CD8-positive, alpha-beta memory T cell (primary cell): Measurements from ENCODE around the gene AGMO. TPM values are rescaled to one million over a fixed set of nuclear protein-coding genes. Genes with fewer than 3 reads are reported as not detected.

ENCODE experiments used
- CTCF ChIA-PET: fragments of 350-600 bp; sonication (Branson Sonifier 250); formaldehyde crosslinking; loops from one replicate; lab custom pipeline; 2021; ENCODE audit warnings: antibody characterized with exemption; lab: Charles Lee
- POLR2A ChIA-PET: fragments of 350-600 bp; sonication (Branson Sonifier 250); formaldehyde crosslinking; loops from one replicate; lab custom pipeline; 2021; ENCODE audit warnings: antibody characterized with exemption; lab: Charles Lee
- DNase-seq, 5 donors: peaks; one replicate each; pipeline versions ENCODE4 v3.0.0 to v3.0.0-alpha.2; 2020 to 2022; ENCODE audit warnings: mixed read lengths in 1 of 5
- H3K27ac ChIP-seq: one replicate; pipeline ENCODE4 v1.7.0; 2013; ENCODE audit warnings: low read depth, mild to moderate bottlenecking, low read length, moderate library complexity
- H3K27me3 ChIP-seq: 2 replicates; pipeline ENCODE4 v1.7.0; 2013; ENCODE audit warnings: low read length, mild to moderate bottlenecking; ENCODE audit not compliant: insufficient read depth, poor library complexity, severe bottlenecking
- H3K36me3 ChIP-seq: 2 replicates; pipeline ENCODE4 v1.7.0; 2013; ENCODE audit warnings: mild to moderate bottlenecking, low read length, moderate library complexity; ENCODE audit not compliant: insufficient read depth
- H3K4me1 ChIP-seq: 2 replicates; pipeline ENCODE4 v1.7.0; 2013; ENCODE audit warnings: mild to moderate bottlenecking, low read length, moderate library complexity; ENCODE audit not compliant: insufficient read depth
- H3K4me3 ChIP-seq: 2 replicates; pipeline ENCODE4 v1.7.0; 2013; ENCODE audit warnings: mild to moderate bottlenecking, low read length
- H3K9me3 ChIP-seq: 2 replicates; pipeline ENCODE4 v1.7.0; 2013; ENCODE audit warnings: mild to moderate bottlenecking, low read length
- H3K27ac Mint-ChIP-seq, 8 donors: one replicate each; pipeline ENCODE4 v1.8.0; 2020 to 2021; ENCODE audit warnings: mixed read lengths in 8 of 8, mild to moderate bottlenecking in 6 of 8, inconsistent platforms in 3 of 8, moderate library complexity in 3 of 8
- H3K27me3 Mint-ChIP-seq, 2 donors: one replicate each; pipeline ENCODE4 v1.8.0; 2020 to 2021; ENCODE audit warnings: mixed read lengths in 2 of 2, mild to moderate bottlenecking in 1 of 2, moderate library complexity in 1 of 2
- H3K36me3 Mint-ChIP-seq, 3 donors: one replicate each; pipeline ENCODE4 v1.8.0; 2020 to 2021; ENCODE audit warnings: mixed read lengths in 3 of 3, inconsistent platforms in 1 of 3, mild to moderate bottlenecking in 1 of 3
- H3K4me1 Mint-ChIP-seq, 3 donors: one replicate each; pipeline ENCODE4 v1.8.0; 2020 to 2021; ENCODE audit warnings: mixed read lengths in 3 of 3, inconsistent platforms in 1 of 3, mild to moderate bottlenecking in 1 of 3
- H3K4me3 Mint-ChIP-seq, 7 donors: one replicate each; pipeline ENCODE4 v1.8.0; 2020 to 2021; ENCODE audit warnings: mixed read lengths in 7 of 7, mild to moderate bottlenecking in 6 of 7, moderate library complexity in 4 of 7, inconsistent platforms in 2 of 7
- H3K9me3 Mint-ChIP-seq, 5 donors: one replicate each; pipeline ENCODE4 v1.8.0; 2020 to 2022; ENCODE audit warnings: mixed read lengths in 5 of 5, mild to moderate bottlenecking in 3 of 5, moderate library complexity in 2 of 5, inconsistent platforms in 1 of 5
- polyA plus RNA-seq: library from polyadenylated mRNA; unstranded; fragments of 300-500 nt; fragmentation: Illumina TruSeq; gene quantifications from one replicate; pipeline ENCODE4 v1.2.3, GENCODE V29; 2021
- total RNA-seq, 2 experiments: library from RNA; stranded (reverse); gene quantifications; one replicate each; pipeline ENCODE4 v1.2.3, GENCODE V29; 2021

AGMO gene
- total and polyA plus RNA-seq, 3 experiments from 2014 or later, result not detected

DNA sequence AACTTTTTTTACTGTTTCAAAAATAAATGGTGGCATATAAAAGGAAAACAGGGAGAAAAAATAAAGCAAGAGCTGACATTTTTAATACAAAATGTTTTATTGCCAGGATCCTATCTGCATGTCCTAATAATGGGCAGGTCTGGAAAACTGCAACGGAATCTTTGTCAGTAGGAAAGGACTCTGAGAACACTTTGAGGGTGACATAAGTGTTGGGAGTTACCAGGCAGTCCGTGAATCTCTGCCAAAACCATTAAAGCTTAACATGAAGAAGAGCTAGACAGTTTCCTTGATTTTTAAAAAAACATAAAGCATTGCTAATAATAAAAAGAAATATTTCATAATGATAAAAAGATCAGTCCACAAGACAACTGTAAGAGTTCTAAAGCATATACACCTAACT is 80.7 kb downstream of the AGMO start:
- Histone ChIP-seq H3K36me3 (no peaks in the 10 kb centered on the region), H3K9me3 (no peaks in the 10 kb centered on the region), H3K27me3 (no peaks in the 10 kb centered on the region), H3K27ac (no peak overlapping the region), H3K4me1 (no peaks in the 10 kb centered on the region), H3K4me3 (no peak overlapping the region)
- Mint-ChIP-seq H3K9me3 (peaks cover 7 to 26% (median 18%) of the 10 kb centered on the region in 5 donors), H3K4me3 (no peak overlapping the region), H3K4me1 (no peaks in the 10 kb centered on the region), H3K36me3 (no peaks in the 10 kb centered on the region), H3K27ac (no peak overlapping the region), H3K27me3 (peaks cover 0 to 1% of the 10 kb centered on the region in 2 donors)
- ChIA-PET POLR2A (no interaction called here), CTCF (no interaction called here)
- DNase-seq, result no peak

DNA sequence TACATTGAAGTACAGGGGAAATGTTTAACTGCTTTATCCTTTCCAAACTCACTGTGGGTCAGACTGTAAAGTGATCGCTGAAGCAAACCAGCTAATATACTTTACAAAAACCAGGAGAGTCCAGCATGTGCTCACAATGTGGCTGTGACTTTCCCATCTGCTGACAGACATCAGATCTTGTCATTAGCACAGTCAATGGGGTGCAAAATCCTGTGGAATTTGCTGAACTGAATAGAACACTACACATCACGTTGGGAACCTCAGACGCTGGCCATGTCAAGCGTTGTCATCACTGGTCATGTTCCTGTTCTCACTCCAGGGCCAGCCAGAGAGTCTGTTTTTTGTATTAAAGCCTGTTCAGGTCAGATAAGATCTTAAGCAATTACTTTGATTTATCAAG is 83.4 kb downstream of the AGMO start:
- Mint-ChIP-seq H3K36me3 (no peaks in the 10 kb centered on the region), H3K27me3 (peaks cover 0 to 1% of the 10 kb centered on the region in 2 donors), H3K4me1 (no peaks in the 10 kb centered on the region), H3K9me3 (peaks cover 7 to 24% (median 12%) of the 10 kb centered on the region in 5 donors), H3K27ac (no peak overlapping the region), H3K4me3 (no peak overlapping the region)
- POLR2A ChIA-PET, result no interaction called here
- no peaks in the 10 kb centered on the region for H3K27me3 ChIP-seq
- no peak overlapping the region for H3K27ac ChIP-seq
- no peaks in the 10 kb centered on the region for H3K4me1 ChIP-seq
- CTCF ChIA-PET, result no interaction called here
- H3K9me3 ChIP-seq, result no peaks in the 10 kb centered on the region
- DNase-seq, result no peak
- no peak overlapping the region for H3K4me3 ChIP-seq
- H3K36me3 ChIP-seq, result no peaks in the 10 kb centered on the region

DNA sequence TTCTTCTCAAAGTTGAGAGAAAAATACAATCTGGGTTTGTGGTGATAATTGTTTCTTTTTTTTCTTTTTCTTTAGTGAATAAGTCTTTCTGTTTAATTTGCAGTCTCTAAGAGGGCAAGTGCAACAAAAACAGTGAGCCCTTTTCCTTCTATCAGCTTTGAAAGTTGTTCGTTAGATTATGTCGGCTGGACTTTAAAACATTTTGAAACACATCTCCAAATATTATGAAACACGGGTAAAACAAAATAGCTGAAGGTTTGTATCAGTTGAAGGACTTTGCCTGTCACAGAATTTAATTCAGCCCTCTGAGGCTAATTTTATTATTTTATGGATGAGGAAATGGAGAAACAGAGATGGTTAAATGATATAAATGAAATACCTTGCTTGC is 85.3 kb downstream of the AGMO start:
- no peak overlapping the region for H3K4me3 ChIP-seq
- H3K4me1 Mint-ChIP-seq, result no peaks in the 10 kb centered on the region
- H3K9me3 ChIP-seq, result no peaks in the 10 kb centered on the region
- peaks cover 0 to 1% of the 10 kb centered on the region in 2 donors for H3K27me3 Mint-ChIP-seq
- no peaks in the 10 kb centered on the region for H3K36me3 Mint-ChIP-seq
- CTCF ChIA-PET, result no interaction called here
- H3K36me3 ChIP-seq, result no peaks in the 10 kb centered on the region
- no peak overlapping the region for H3K27ac Mint-ChIP-seq
- POLR2A ChIA-PET, result no interaction called here
- H3K4me1 ChIP-seq, result no peaks in the 10 kb centered on the region
- H3K4me3 Mint-ChIP-seq, result no peak overlapping the region
- H3K27ac ChIP-seq, result no peak overlapping the region
- H3K9me3 Mint-ChIP-seq, result peaks cover 4 to 20% (median 12%) of the 10 kb centered on the region in 5 donors
- no peak for DNase-seq
- H3K27me3 ChIP-seq, result no peaks in the 10 kb centered on the region

DNA sequence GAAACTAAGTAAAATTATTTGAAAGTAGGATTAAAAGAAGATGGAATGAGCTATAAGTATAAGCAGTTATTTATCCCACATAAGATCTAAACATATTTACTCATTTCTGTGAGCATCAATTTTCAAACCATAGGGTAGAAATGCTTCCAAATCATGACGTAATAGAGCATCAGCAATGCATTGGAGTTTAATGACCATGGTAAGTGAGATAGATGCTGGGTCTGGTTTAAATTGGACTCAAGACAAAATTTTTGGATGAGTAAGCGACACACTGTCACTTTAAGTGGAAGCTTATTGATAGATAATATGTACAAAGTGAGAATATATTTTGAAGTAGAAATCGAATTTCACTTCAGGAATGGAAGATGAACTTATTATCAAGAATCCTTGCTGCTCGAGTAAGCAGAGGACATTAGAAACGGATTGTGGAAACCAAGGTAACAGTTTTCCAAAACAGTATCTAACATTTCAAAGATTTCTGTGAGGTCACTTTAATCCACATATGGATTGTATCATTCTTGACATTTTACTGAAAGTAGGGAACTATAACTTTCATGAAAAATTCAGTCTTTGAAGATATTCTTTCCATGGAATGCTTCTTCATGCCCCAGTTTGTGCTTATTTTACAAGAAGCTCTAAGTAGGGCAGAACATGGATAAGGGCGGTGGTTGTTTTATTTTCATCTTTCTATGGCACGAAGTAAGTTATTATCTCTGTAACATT is 85.8 kb downstream of the AGMO start:
- no peaks in the 10 kb centered on the region for H3K4me1 ChIP-seq
- H3K27ac ChIP-seq, result no peak overlapping the region
- Mint-ChIP-seq H3K27ac (no peak overlapping the region), H3K9me3 (peaks cover 1 to 22% (median 12%) of the 10 kb centered on the region in 5 donors), H3K4me3 (no peak overlapping the region), H3K4me1 (no peaks in the 10 kb centered on the region), H3K27me3 (peaks cover 0 to 1% of the 10 kb centered on the region in 2 donors), H3K36me3 (no peaks in the 10 kb centered on the region)
- POLR2A ChIA-PET, result no interaction called here
- H3K36me3 ChIP-seq, result no peaks in the 10 kb centered on the region
- CTCF ChIA-PET, result no interaction called here
- no peak overlapping the region for H3K4me3 ChIP-seq
- no peaks in the 10 kb centered on the region for H3K9me3 ChIP-seq
- DNase-seq, result no peak
- no peaks in the 10 kb centered on the region for H3K27me3 ChIP-seq

- Mint-ChIP-seq H3K9me3 (peaks cover 0 to 23% (median 4%) of the 10 kb centered on the region in 5 donors), H3K27me3 (no peaks in the 10 kb centered on the region), H3K4me3 (no peak overlapping the region), H3K4me1 (no peaks in the 10 kb centered on the region), H3K36me3 (no peaks in the 10 kb centered on the region), H3K27ac (no peak overlapping the region)
- no peak for DNase-seq
- Histone ChIP-seq H3K9me3 (no peaks in the 10 kb centered on the region), H3K27me3 (no peaks in the 10 kb centered on the region), H3K36me3 (no peaks in the 10 kb centered on the region), H3K4me3 (no peak overlapping the region), H3K4me1 (no peaks in the 10 kb centered on the region), H3K27ac (no peak overlapping the region)
- ChIA-PET POLR2A (no interaction called here), CTCF (no interaction called here)
These were observed 90.2 kb downstream of the AGMO start for GRCh38 chr7:15471669-15471950.

GRCh38 chr7:15470825-15471668 is 90.8 kb downstream of the AGMO start:
- ChIA-PET POLR2A (no interaction called here), CTCF (no interaction called here)
- Histone ChIP-seq H3K36me3 (no peaks in the 10 kb centered on the region), H3K9me3 (no peaks in the 10 kb centered on the region), H3K4me1 (no peaks in the 10 kb centered on the region), H3K27me3 (no peaks in the 10 kb centered on the region), H3K4me3 (no peak overlapping the region), H3K27ac (no peak overlapping the region)
- H3K4me1 Mint-ChIP-seq, result no peaks in the 10 kb centered on the region
- H3K27me3 Mint-ChIP-seq, result no peaks in the 10 kb centered on the region
- no peak overlapping the region for H3K27ac Mint-ChIP-seq
- no peak overlapping the region for H3K4me3 Mint-ChIP-seq
- H3K9me3 Mint-ChIP-seq, result peaks cover 0 to 19% (median 3%) of the 10 kb centered on the region in 5 donors
- H3K36me3 Mint-ChIP-seq, result no peaks in the 10 kb centered on the region
- no peak for DNase-seq

DNA sequence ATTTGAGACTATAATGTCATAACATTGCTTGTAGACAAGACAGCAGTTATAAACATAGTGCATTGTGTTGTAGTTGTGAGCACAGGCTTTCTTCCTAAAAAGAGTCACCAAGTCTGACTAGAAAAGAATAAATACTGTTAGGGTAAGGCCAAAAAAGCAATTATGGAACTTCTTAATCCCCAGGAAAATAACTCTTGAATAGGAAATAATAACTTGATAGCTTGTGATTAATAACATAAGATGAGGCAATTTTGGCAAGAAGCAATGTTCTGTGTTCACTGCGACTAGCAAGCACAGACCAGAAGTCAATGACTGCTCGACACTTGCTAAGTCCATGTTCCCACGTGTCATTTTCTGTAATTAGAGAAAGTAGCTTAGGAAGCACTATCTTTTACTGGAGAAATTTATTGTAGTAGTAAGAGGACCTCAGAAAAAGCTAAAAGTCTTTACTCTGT is 97.1 kb downstream of the AGMO start:
- no peaks in the 10 kb centered on the region for H3K27me3 ChIP-seq
- no peak overlapping the region for H3K4me3 ChIP-seq

DNA sequence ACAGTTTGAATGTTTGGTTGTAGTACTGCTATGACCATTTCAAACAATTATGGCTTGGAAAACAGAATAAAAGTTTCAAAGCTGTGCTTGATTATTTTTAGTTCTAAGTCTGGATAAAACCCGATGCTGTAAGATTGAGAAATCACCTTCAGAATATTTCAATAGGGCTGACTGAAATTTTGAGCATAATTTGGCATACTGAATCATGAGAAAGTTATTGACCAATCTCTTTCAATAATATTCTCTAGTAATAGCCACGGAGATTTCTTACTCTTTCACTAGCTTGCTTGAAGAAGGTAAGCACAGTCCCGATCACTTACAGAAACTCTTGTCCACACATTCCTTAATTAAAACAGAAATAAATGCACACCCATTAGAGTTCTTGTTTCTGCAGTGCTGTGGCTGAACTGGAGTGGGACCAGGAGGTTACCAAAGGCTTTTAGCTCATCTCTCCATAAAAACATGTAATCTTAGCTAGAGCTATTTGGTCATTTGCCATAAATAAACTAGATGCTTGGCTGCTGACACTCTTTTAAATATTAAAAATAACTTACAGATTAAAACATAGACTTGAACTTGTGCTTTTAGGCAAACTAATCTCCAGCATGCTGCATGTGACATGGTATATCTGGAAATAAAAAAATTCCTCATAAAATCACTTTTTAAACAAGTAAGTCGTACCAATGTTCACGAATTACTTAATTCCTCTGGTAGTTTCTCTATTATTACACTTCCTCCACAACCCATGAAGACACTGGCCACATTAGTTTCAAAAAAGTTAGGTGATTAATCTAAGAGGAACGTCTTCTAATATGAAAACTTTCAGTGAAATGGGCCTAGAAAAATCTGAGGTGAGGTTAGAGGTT is 97.8 kb downstream of the AGMO start:
- ChIA-PET CTCF (no interaction called here), POLR2A (no interaction called here)
- H3K27ac ChIP-seq, result no peak overlapping the region

More for the DNA sequence above, 97.1 kb downstream of the AGMO start:
- H3K36me3 Mint-ChIP-seq, result no peaks in the 10 kb centered on the region
- no peaks in the 10 kb centered on the region for H3K9me3 ChIP-seq
- H3K4me3 Mint-ChIP-seq, result no peak overlapping the region
- CTCF ChIA-PET, result no interaction called here
- H3K27ac Mint-ChIP-seq, result no peak overlapping the region
- no peak overlapping the region for H3K27ac ChIP-seq
- H3K27me3 Mint-ChIP-seq, result no peaks in the 10 kb centered on the region
- H3K36me3 ChIP-seq, result no peaks in the 10 kb centered on the region
- POLR2A ChIA-PET, result no interaction called here
- H3K4me1 Mint-ChIP-seq, result no peaks in the 10 kb centered on the region
- peaks cover 3 to 14% (median 4%) of the 10 kb centered on the region in 5 donors for H3K9me3 Mint-ChIP-seq
- no peaks in the 10 kb centered on the region for H3K4me1 ChIP-seq
- DNase-seq, result no peak

More for the DNA sequence above, 97.8 kb downstream of the AGMO start:
- Mint-ChIP-seq H3K36me3 (no peaks in the 10 kb centered on the region), H3K4me3 (no peak overlapping the region), H3K27me3 (no peaks in the 10 kb centered on the region), H3K9me3 (peaks cover 2 to 14% (median 5%) of the 10 kb centered on the region in 5 donors), H3K27ac (no peak overlapping the region), H3K4me1 (no peaks in the 10 kb centered on the region)
- no peak for DNase-seq
- no peaks in the 10 kb centered on the region for H3K9me3 ChIP-seq
- H3K4me3 ChIP-seq, result no peak overlapping the region
- H3K36me3 ChIP-seq, result no peaks in the 10 kb centered on the region
- H3K27me3 ChIP-seq, result no peaks in the 10 kb centered on the region
- no peaks in the 10 kb centered on the region for H3K4me1 ChIP-seq
